IMR-90 (cell line): ENCODE results near the gene ENDOV.

Source experiments
- CEBPB ChIP-seq: IDR thresholded peaks from 2 replicates; pipeline ENCODE4 v1.6.1; 2012; ENCODE audit warnings: low read depth, low read length, improper control_type of control experiment
- CTCF ChIP-seq: conservative IDR thresholded peaks from 2 replicates; pipeline ENCODE4 v1.5.1; 2012; ENCODE audit warnings: mild to moderate bottlenecking, low read depth, low read length, improper control_type of control experiment
- POLR2A ChIP-seq: IDR thresholded peaks from 2 replicates; pipeline ENCODE4 v1.6.1; 2012; ENCODE audit warnings: mild to moderate bottlenecking, low read depth, low read length
- RAD21 ChIP-seq: IDR thresholded peaks from 2 replicates; pipeline ENCODE4 v1.6.1; 2012; ENCODE audit warnings: low read length, improper control_type of control experiment
- RCOR1 ChIP-seq: IDR thresholded peaks from 2 replicates; pipeline ENCODE4 v1.6.1; 2012; ENCODE audit warnings: mild to moderate bottlenecking, low read length, improper control_type of control experiment; ENCODE audit not compliant: insufficient replicate concordance
- SMC3 ChIP-seq: fragments of 150-350 bp; IDR thresholded peaks from 2 replicates; pipeline ENCODE4 v1.6.1; 2016; ENCODE audit warnings: low read depth, mild to moderate bottlenecking, antibody characterized with exemption, low read length, moderate library complexity
- USF2 ChIP-seq: fragments of 150-350 bp; IDR thresholded peaks from 2 replicates; pipeline ENCODE4 v1.6.1; 2017; ENCODE audit warnings: mild to moderate bottlenecking, antibody characterized with exemption, low read length, low read depth

- TF ChIP-seq POLR2A (no peak), SMC3 (no peak), RAD21 (no peak), CTCF (no peak), CEBPB (no peak), RCOR1 (no peak), USF2 (no peak)
These were observed 32.5 kb upstream of the ENDOV start for GRCh38 chr17:80382446-80382845.
